ENCODE results near the gene ELF5.

Gene ELF5

GRCh38 chr11:34487430-34487829, 26.2 kb downstream of the ELF5 start:
- H3K36me3 ChIP-seq (ENCODE audit: insufficient read depth, low read length) = no peaks in the 10 kb centered on the region
- ATAC-seq (ENCODE audit: insufficient read depth, low read depth) (no peak), DNase-seq (no peak)
- peaks cover 4% of the 10 kb centered on the region for H3K27me3 ChIP-seq (ENCODE audit: insufficient read depth, low read length, poor library complexity)
- H3K9ac ChIP-seq (ENCODE audit: low read depth, low read length) = no peak overlapping the region
- no peaks in the 10 kb centered on the region for H3K79me2 ChIP-seq (ENCODE audit: insufficient read depth, low read length)
- no peak overlapping the region for H3K4me2 ChIP-seq (ENCODE audit: insufficient read depth, low read length)
- no peak overlapping the region for H2AFZ ChIP-seq (ENCODE audit: low read depth, low read length)
- no peak overlapping the region for H3K27ac ChIP-seq (ENCODE audit: low read length)
- no peak for TF ChIP-seq CTCF (IDR thresholded peaks at IDR 0.05; ENCODE audit: borderline replicate concordance, extremely low read depth, low read length, poor library complexity, severe bottlenecking)
- TF ChIP-seq EZH2 (IDR thresholded peaks at IDR 0.05; ENCODE audit: borderline replicate concordance, low read depth, low read length, severe bottlenecking) = no peak
- H4K20me1 ChIP-seq (ENCODE audit: insufficient read depth, low read length) = no peaks in the 10 kb centered on the region
- no peaks in the 10 kb centered on the region for H3K9me3 ChIP-seq (ENCODE audit: insufficient read depth, low read length, severe bottlenecking)
- H3K4me3 ChIP-seq (ENCODE audit: low read depth in 1 of 2, low read length in 2 of 2) = no peak overlapping the region
- H3K4me1 ChIP-seq (ENCODE audit: insufficient read depth, low read length) = no peaks in the 10 kb centered on the region

GRCh38 chr11:34483106-34483874, 30.3 kb downstream of the ELF5 start:
- no peak overlapping the region for H3K4me2 ChIP-seq (ENCODE audit: insufficient read depth, low read length)
- no peaks in the 10 kb centered on the region for H4K20me1 ChIP-seq (ENCODE audit: insufficient read depth, low read length)
- H3K4me3 ChIP-seq (ENCODE audit: low read depth in 1 of 2, low read length in 2 of 2) = no peak overlapping the region
- no peak for TF ChIP-seq CTCF (IDR thresholded peaks at IDR 0.05; ENCODE audit: borderline replicate concordance, extremely low read depth, low read length, poor library complexity, severe bottlenecking)
- no peak for TF ChIP-seq EZH2 (IDR thresholded peaks at IDR 0.05; ENCODE audit: borderline replicate concordance, low read depth, low read length, severe bottlenecking)
- DNase-seq (no peak), ATAC-seq (ENCODE audit: insufficient read depth, low read depth) (no peak)
- no peaks in the 10 kb centered on the region for H3K4me1 ChIP-seq (ENCODE audit: insufficient read depth, low read length)
- H3K27ac ChIP-seq (ENCODE audit: low read length) = no peak overlapping the region
- peaks cover 7% of the 10 kb centered on the region for H3K27me3 ChIP-seq (ENCODE audit: insufficient read depth, low read length, poor library complexity)
- no peaks in the 10 kb centered on the region for H3K79me2 ChIP-seq (ENCODE audit: insufficient read depth, low read length)
- H3K9ac ChIP-seq (ENCODE audit: low read depth, low read length) = no peak overlapping the region
- no peaks in the 10 kb centered on the region for H3K9me3 ChIP-seq (ENCODE audit: insufficient read depth, low read length, severe bottlenecking)
- no peak overlapping the region for H2AFZ ChIP-seq (ENCODE audit: low read depth, low read length)
- H3K36me3 ChIP-seq (ENCODE audit: insufficient read depth, low read length) = no peaks in the 10 kb centered on the region

GRCh38 chr11:34481307-34481706, 32.3 kb downstream of the ELF5 start:
- no peak overlapping the region for H3K9ac ChIP-seq (ENCODE audit: low read depth, low read length)
- H4K20me1 ChIP-seq (ENCODE audit: insufficient read depth, low read length) = no peaks in the 10 kb centered on the region
- H3K27ac ChIP-seq (ENCODE audit: low read length) = no peak overlapping the region
- TF ChIP-seq CTCF (IDR thresholded peaks at IDR 0.05; ENCODE audit: borderline replicate concordance, extremely low read depth, low read length, poor library complexity, severe bottlenecking) (no peak), EZH2 (IDR thresholded peaks at IDR 0.05; ENCODE audit: borderline replicate concordance, low read depth, low read length, severe bottlenecking) (no peak)
- no peak overlapping the region for H2AFZ ChIP-seq (ENCODE audit: low read depth, low read length)
- H3K79me2 ChIP-seq (ENCODE audit: insufficient read depth, low read length) = no peaks in the 10 kb centered on the region
- ATAC-seq (ENCODE audit: insufficient read depth, low read depth) (no peak), DNase-seq (no peak)
- no peak overlapping the region for H3K4me2 ChIP-seq (ENCODE audit: insufficient read depth, low read length)
- no peaks in the 10 kb centered on the region for H3K9me3 ChIP-seq (ENCODE audit: insufficient read depth, low read length, severe bottlenecking)
- H3K36me3 ChIP-seq (ENCODE audit: insufficient read depth, low read length) = no peaks in the 10 kb centered on the region
- H3K27me3 ChIP-seq (ENCODE audit: insufficient read depth, low read length, poor library complexity) = peaks cover 3% of the 10 kb centered on the region
- no peak overlapping the region for H3K4me3 ChIP-seq (ENCODE audit: low read depth in 1 of 2, low read length in 2 of 2)
- no peaks in the 10 kb centered on the region for H3K4me1 ChIP-seq (ENCODE audit: insufficient read depth, low read length)
